NCI-H510A treated with DMSO at 0.1 percent for 48 hours (cell line): ENCODE results near the gene FCHSD1.
"Not testable (repeated sequence)": the region's sequence is repeated elsewhere in the genome, so short reads cannot be mapped to it uniquely, and the experiment has no call there.

Source experiments
- DNase-seq: peaks from one replicate; lab custom pipeline; 2025; lab: John Stamatoyannopoulos, UW

Gene FCHSD1

DNA sequence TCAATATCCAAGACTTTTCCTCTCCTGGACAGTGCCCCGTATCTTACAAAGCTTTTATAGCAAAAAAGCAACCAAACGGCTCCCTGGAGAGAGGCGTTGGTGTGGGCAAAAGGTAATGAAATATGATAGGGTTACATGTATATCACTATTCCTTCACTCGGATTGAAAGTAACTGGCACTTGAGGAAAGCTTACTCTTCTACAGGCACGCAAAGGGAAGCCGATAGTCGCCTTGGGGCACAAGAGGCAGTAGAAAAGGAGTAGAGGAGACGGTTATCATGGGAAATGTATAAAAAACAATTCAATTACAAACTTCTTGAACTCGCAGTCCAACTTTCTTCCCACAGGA is 33.6 kb downstream of the FCHSD1 start:
- DNase-seq, result no peak

DNA sequence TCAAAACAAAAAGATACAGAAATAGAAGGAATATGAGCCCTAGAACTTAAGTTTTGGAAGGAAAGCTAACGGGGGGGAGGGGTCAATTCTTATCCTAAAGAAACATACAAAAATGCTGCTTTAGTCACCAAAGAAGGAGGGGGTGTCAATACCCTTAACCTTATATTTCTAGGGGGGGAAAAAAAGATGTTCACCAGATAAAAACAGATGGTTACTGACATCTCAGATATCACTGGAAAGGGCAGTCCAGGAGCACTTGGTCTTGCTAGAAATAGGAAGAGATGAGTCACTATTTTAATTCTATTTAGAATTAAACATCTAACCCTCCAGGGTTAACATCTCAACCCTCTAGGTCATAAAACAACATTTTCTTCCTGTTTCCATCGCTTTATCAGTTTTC is 34.1 kb downstream of the FCHSD1 start:
- no peak for DNase-seq

DNA sequence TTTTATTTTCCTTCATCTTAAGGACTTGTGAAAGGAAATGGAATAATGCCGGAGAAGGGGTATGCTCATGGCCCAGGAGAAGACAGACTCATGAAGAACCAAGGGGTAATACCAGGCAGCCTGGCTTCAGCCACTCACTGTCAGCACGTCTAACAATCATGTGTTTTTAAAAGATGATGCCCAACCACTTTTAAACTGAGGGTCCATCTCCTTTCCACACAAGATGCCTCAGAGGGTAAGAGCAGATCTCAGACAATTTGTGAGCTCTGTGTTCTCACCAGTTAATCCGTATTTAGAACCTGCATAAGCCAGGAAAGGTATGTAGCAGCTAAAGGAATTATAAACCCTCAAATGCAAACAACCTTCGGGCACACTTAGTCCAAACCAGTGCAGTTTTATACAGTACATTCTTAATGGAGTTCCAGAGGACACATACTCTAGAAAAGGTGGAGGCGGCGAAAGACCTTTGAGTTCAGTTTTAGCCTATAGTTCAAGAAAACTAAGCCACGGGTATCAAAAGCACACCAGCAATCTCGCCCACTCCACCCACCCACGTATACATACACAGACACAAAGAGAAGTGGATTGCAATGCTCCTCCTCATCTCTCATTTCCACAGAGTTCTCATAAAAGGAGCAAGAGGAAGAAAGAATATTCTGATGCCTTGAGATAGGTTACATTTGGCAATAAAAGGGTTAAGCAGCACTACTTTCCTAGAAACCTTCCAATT is 35.1 kb downstream of the FCHSD1 start:
- no peak for DNase-seq

DNA sequence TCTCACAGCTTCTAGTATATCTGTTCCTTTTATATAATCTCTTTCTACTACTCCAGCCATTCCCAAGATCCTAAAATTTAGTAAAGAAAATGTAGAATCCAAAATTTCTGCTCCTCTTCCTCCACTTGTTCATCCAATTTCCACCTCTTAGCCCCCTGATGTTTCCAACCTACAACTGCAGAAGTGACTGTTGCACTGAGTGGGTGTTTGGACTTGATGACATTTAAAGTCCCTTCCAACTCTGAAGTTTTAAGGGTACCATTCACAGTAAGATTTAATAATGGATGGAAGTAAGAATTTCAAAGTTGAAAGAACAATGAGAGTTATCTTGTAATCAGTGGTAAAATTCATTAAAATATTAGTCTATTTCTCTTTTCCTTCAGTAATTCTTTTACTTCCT is 37.9 kb downstream of the FCHSD1 start:
- DNase-seq, result no peak

DNA sequence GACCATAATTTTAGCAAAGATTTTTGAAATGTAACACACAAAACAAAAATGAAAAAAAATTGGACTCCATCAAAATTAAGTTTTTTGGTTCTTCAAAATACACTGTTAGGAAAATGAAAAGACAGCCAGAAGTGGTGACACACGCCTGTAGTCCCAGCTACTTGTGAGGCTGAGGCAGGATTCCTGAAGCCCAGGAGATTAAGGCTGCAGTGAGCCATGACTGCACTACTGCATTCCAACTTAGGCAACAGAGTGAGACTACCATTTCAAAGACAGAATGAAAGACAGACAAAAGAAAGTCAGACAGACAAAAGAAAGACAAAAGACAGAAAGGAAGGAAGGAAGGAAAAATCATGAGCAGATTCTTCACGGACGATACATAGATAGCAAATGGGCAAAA is 39.9 kb downstream of the FCHSD1 start:
- DNase-seq, result no peak

DNA sequence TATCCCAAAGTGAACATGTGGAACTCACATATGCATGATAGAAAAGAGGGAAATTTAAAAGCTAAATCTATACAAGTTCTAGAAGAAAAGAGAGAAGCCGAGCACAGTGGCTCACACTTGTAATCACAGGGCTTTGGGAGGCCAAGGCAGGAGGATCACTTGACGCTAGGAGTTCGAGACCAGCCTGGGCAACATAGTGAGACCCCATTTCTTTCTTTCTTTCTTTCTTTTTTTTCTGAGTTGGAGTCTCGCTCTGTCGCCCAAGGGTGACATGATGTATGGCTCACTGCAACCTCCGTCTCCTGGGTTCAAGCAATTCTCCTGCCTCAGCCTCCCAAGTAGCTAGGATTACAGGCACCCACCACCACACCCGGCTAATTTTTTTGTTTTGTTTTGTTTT is 41.3 kb downstream of the FCHSD1 start:
- not testable (repeated sequence) for DNase-seq

DNA sequence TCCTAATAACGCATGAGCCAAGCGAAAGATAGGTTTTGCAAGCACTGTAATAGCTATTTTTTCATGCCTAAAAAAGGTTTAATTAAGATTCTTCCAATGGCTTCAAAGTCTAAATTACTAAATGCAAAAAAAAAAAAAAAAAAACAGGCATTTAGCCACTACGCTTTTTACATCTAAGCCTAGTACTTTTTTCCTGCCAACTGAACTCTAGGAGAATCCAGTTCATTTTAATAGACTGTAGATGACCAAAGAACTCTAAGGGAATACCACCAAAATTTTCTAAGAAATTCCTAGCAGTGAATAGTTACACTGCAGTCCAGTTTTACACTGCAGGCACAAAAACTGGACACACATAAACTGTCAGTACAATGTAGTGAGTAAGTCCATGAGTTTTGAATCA is 42.2 kb downstream of the FCHSD1 start:
- no peak for DNase-seq

DNA sequence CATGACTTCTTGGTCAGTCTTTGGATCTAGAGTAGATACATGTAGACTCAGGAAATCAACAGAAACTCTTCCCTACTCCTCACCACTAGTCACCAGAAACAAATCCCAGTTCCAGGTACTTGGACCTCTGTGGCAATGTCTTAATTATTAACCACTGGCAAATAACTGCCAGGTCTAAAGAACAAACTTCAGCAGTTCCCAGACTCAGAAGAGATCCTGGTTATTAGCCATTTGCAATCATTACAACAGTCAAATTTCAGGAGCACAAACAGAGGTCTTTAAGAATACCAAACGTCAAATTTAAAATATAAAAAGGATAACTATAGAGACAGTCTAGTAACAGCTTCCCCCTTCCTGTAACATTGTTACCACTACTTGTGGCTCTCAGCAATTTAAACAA is 42.7 kb downstream of the FCHSD1 start:
- DNase-seq, result no peak

DNA sequence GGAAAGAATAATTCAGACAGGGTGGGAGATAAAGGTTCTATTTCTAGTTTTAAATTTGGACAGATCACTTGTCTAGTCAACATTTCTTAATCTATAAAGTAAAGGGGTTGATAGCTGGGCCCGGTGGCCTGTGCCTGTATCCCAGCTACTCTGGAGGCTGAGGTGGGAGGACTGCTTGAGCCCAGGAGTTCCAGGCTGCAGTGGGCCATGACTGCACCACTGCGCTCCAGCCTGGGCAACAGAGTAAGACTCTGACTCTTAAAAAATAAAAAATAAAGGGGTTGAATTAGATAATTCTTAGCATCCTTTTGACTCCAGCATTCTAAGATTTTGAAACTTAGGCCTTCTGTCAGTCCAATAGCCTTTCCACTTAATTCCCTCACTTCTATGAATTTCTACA is 43.2 kb downstream of the FCHSD1 start:
- DNase-seq, result no peak

DNA sequence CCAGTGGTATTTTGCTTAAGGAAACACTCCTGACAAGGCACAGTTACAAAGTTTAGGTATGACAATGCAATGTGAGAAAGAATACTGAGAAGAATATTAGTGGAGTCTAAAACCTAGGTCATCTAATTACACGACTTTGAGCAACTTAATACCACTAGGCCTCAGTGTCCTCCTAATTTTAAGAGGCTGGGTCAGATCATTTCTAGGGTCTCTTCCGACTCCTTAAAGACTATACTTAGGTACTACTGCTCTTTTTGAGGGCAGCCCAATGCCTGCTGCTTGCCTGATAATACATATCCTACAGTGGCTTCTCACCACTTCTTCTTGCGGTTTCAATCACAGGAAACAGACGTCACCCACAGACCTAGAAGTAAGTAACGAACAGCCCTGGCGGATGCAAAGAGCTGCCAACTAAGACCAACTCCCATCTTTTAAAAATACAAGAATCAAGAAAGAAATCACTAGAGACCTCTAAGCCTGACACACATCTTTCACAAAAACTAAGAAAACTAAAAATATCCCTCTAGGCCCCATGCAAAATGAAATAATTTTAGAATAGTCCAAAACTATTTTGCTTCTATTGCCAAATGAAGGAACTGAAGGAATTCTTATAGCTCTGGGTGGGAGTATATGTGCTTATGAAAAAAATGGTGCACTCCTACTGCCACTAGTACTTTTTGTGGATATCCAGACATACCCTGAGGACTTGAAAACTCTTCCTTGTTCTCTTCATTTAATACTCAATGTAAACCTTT is 45.5 kb downstream of the FCHSD1 start:
- DNase-seq, result no peak

DNA sequence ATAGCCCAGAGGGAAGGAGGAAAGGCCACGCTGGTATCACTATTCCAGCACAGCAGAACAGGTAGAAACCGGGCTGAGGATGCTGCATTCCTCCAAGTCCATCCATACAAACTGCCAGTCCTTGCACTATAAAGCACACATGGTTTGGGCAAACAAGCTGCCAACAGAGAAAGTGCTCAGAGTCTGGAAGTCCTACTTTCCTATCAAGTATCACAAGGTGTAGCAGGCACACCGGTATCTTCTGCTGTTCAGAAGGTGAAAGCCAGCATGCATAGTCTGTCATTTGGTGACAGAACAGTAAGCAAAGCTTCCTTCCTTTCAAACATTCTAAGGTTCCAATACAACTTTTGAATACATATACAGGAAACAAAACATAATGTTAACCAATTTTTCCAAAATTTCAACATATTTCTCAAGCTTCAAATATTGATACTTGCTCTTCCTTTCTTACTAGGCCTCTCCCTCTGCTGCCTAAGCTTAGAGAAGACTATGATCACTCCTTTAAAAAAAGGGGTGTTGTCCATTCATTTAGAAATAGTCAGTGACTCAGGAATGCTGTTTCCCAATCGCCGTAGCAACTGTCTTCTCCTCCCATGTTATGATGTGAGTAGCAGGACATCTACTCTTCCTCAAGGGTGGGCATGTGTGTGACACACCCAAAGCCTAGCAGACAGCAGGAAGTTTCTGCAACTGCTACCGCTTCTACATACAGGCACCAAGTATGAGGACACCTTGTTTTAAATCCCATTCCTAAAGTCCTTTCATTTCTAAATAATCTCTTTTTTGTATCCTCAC is 47.1 kb downstream of the FCHSD1 start:
- no peak for DNase-seq

DNA sequence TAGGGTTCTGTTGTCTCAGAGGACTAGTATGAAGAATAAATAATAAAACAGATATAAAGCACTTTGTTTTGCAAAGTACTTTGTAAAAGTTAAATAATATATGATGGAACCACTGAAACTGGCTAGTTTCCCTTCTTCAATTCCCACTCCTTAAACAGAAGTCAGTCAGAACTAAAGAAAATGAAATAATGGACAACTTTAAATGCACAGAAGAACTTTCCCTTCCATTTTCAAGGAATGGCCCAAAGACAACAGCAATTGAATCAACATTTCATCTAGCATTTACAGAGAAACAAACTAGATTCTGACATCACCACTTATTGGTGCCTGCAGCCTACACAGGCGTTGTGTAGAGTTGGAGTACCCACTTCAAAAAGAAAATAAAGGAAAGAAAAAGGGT is 48.6 kb downstream of the FCHSD1 start:
- no peak for DNase-seq

DNA sequence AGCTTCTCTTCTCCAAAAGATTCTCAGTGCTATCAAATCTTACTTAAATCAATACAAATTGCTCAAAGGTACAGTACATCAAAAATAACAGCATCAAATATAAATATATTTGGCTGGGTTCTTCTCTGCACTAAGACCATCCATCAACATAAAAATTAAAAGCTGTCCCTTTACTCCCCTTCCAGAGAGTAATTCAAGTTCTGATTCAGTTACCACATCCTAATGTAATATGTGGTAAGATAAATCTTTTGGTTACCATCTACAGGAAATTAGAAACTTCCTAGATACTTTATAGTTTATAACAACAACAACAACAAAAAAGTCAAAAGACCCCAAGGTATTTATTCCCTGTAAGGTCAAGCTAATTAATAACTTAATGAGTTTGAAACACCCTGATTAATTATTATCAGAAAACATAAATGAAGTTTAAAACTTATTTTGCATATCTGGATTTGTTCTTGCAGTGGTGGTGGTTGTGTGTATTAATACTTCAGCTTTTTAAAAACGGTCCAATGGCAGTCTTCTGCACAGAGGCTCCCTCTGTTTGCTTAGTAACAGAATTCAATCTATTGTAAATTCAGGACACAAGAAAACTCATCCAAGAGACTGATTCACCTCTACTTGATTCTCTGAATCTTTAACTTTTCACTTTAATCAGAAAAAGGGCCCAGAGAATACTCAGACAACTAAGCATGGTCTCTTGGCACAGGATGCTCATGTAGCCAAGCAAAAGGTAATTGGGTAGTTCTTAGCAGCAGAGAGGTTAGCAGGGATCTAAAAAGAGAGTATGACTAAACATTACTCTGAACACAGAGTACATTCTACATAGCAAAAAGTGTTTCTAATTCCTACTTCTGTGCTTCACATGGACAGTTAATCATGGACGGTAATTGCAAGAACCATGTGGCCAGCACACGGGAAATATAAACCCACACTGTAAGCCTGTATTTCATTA is 52.5 kb downstream of the FCHSD1 start:
- no peak for DNase-seq

DNA sequence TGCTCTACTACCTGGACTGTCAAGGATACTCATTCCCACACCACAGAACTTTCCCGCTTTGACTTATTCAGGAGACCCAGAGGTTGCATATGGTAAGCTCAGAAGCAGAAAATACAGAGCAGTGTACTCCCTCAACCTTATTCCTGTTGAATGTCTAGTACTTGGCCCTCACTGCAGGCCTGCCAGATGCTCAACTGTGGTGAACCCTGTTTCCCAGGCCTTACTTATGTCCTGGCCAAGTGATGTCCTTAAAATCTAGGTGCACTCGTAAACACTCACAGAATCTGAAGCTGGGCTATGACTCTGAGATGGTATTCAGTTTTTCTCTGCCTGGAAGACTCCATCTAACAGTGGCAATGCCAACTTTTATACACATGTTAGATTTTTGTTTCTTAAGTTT is 53.4 kb downstream of the FCHSD1 start:
- no peak for DNase-seq

DNA sequence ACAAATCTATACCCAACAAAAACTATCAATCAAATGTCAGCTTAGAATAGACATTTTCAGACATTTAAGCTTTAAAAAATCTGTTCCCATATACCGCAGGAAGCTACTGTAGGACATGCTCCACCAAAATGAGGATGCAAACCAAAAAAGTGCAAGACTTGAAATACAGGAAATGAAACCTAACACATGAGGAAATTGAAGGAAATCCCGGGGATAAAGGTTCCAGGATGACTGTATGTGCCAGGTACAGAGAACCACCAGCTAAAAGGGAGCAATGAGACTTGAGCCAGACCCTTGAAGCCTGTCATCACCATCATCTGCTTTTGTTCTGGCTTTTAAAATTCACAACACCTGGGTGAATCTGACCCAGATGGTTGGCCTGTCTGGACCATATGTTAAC is 53.8 kb downstream of the FCHSD1 start:
- no peak for DNase-seq

DNA sequence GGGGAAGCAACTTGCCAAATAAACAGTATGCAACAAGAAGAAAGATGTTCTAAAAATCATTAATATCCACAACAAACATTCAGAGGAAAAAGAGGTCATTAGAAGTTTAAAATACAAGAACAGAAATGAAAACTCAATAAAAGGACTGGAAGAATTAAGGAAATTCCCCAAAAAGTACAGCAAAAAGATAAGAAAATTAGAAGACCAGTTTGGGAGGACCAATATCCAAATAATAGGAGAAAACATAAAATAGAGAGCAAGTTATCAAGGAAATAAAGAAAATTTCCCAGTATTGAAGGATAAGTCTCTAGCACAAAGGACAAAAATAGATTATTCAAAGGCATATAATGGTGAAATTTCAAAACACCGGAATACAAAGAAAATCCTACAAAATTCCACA is 54.4 kb downstream of the FCHSD1 start:
- DNase-seq, result no peak

DNA sequence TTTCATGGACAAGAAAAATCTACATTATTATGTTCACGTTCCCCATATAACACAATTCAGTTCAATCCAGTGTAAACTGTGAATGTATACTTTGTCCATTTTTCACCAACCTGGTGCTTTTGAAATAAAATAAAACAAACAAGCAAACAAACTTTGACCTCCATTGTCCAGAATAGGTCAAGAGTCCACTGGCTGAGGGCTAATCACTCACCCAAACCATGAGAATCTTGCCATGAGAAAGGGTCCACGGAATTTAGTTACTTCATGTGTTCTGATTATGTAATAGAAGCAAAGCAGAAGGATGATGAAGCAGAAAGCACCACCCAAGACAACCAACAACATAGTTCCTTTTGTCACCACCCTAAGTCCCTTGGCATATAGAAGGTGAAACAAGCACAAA is 61.1 kb downstream of the FCHSD1 start:
- no peak for DNase-seq
